DMS53 (cell line): ENCODE measurements around the gene ANKRD50.

Experiments
- DNase-seq: peaks from one replicate; lab custom pipeline; 2025; lab: John Stamatoyannopoulos, UW

The ANKRD50 gene

DNA sequence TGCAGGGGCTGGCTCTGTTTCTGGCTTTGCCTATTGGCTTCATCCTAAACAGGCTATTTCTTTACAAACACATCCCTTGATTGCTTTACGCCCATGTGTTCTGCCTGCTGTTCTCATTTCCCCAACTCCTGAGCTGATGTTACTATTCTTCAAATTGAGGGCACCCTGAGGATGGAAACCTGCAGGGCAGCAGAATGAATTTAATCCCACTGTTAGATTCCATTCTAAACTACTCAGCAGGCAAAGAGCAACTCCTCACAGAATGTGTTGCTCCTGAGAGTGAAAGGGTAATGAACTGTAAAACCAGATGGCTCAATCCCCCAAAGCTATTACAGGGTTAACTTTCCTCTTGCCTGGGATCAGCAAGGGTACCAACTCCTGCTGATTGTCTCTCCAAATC is 75.7 kb downstream of the ANKRD50 start:
- DNase-seq, result no peak

DNA sequence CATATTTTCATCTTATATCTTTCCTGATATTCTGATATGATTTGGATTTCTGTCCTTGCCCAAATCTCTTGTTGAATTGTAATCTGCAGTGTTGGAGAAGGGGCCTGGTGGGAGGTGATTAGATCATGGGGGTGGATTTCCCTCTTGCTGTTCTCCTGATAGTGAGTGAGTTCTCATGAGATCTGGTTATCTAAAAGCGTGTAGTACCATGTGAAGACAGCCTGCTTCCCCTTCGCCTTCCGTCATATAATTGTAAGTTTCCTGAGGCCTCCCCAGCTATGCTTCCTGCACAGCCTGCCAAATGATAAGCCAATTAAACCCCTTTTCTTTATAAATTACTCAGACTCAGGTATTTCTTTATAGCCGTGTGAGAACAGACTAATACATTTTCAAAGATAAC is 77.2 kb downstream of the ANKRD50 start:
- DNase-seq, result no peak

DNA sequence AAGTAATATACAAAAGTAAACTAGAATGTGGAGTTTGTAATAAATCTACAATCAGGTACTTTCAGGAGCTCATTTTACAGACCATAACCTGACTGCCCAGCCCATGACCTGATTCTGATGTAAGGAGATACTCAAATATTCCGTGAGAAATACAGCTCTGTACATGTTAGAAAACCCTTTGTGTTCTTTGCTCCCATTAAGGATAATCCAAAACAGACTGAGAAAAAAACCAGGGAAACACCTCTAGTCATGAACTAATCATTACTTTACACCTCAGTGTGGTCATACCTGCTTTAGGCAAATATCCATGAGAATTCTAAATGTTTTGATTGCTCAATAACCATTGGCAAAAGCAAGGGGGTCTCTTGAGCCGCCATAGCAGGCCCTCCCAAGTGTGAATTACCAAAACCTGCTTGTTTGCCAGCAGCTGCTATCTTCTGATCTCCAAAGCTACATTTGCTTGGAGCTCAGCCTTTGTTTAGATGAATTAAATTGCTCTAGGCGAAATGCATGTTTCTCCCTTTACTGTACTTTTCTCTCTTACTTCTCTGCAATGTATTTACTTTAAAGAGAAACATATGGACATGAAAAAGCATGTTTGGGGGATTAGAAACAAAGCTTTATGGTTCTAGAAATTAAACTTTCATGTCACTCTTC is 79.1 kb downstream of the ANKRD50 start:
- DNase-seq, result no peak

DNA sequence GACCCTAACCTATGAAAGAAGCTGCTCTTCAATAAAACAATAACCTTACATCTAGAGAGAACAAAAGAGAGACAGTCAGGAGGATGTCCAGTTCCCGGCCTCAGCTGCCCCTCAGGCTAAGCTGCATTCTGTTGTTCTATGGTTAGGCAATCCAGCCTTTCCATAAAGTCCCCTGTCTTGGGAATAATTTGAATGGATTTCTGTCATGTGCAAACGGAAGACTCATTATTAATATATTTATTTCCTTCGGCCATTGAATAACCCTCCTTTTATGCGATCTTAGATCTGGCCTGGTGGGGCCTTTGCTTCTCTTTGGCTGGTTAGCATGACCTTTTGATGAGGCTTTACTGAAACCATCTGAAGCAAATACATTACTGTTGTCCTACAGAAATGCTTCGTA is 80.1 kb downstream of the ANKRD50 start:
- DNase-seq, result no peak

DNA sequence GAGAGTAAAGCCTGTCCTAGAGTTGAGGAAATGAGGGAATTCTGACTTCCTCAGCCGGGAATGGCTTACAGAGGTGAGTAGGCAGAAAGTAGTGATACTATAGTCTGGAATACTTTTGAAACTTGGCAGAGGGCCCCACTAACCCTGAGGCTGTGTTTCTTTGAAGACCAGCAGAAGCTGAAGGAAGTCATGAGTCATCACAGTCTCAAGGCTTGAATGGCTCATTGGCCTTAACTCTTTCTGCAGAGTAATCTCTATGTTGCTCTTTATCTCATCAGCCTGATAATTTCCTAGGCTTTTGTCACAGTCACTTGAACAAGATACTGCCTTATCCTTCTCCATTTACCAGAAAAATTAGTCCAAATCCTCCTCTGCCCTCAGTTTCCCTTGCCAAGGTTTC is 80.8 kb downstream of the ANKRD50 start:
- DNase-seq, result peak; percentile 25

DNA sequence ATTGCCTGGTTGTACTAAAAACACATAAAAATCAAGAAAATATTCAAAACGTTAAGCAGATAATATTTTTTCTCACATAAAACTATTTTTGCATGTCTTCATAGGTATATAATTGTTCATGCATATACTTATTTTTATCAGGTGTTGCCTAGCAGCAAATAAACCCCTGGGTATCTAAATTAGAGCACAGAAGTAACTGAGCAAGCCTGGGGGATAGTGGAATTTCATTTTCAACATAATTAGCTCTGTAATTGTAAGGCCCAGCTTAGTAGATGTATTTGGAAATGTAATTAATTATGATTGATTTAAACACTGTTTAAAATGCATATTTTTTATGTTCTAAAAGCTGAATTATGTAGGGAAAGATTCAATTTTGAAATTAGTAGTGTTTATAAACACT is 82.9 kb downstream of the ANKRD50 start:
- DNase-seq, result no peak
